HUES48 (cell line): ENCODE results near the gene SPATA33.

Experiments used
- H3K27ac ChIP-seq: one replicate; pipeline ENCODE4 v1.7.0; 2013; ENCODE audit warnings: low read depth, low read length, inconsistent platforms
- H3K27me3 ChIP-seq: 2 replicates; pipeline ENCODE4 v1.6.1; 2013; ENCODE audit warnings: mild to moderate bottlenecking, low read length; ENCODE audit not compliant: control insufficient read depth, insufficient read depth
- H3K36me3 ChIP-seq: 2 replicates; pipeline ENCODE4 v1.6.1; 2013; ENCODE audit warnings: low read length; ENCODE audit not compliant: control insufficient read depth, insufficient read depth
- H3K4me1 ChIP-seq: 2 replicates; pipeline ENCODE4 v1.6.1; 2013; ENCODE audit warnings: mild to moderate bottlenecking, low read length; ENCODE audit not compliant: control insufficient read depth, insufficient read depth
- H3K4me3 ChIP-seq: 2 replicates; pipeline ENCODE4 v1.5.1; 2013; ENCODE audit warnings: mild to moderate bottlenecking, low read depth, low read length
- H3K9ac ChIP-seq: 2 replicates; pipeline ENCODE4 v1.6.1; 2013; ENCODE audit warnings: mild to moderate bottlenecking, low read depth, low read length, moderate library complexity
- H3K9me3 ChIP-seq: 2 replicates; pipeline ENCODE4 v1.6.1; 2013; ENCODE audit warnings: low read length; ENCODE audit not compliant: control insufficient read depth, insufficient read depth

SPATA33 gene

DNA sequence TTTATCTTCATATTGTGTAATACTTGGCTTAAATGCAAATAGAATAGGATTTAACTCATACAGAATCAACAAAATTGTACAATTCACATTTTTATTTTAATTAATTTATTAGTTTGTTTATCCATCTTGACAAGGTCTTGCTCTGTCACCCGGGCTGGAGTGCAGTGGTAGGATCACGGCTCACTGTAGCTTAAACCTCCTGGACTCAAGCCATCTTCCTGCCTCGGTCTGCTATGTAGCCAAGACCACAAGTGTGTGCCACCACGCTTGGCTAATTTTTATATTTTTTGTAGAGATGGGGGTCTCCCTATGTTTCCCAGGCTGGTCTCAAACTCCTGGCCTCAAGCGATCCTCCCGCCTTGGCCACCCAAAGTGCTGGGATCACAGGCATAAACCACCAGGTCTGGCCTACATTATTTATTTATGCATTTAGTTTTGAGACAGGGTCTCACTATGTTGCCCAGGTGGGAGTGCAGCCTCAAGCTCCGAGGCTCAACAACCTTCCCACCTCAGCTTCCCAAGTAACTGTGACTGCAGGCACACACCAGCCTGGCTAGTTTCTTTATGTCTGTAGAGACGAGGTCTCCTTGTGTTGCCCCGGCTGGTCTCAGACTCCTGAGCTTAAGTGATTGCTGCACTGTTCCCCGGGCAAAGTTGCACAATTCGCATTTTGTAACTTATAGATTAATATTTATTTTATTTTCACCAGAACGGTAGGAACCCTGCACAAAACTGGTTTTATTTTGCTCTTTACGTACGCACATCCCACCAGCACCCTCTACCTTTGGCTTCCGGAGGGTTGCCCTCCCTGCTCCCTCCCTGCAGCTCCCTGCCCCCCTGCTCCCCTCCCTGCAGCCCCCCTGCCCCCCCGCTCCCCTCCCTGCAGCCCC lies 39.3 kb upstream of the SPATA33 start:
- Histone ChIP-seq H3K27me3 (peaks cover 1% of the 10 kb centered on the region; the same call in 1 of the 2 replicates), H3K9ac (no peak overlapping the region), H3K4me3 (no peak overlapping the region), H3K9me3 (no peaks in the 10 kb centered on the region), H3K27ac (no peak overlapping the region), H3K4me1 (peaks cover 7% of the 10 kb centered on the region; the same call in 1 of the 2 replicates), H3K36me3 (no peaks in the 10 kb centered on the region)

DNA sequence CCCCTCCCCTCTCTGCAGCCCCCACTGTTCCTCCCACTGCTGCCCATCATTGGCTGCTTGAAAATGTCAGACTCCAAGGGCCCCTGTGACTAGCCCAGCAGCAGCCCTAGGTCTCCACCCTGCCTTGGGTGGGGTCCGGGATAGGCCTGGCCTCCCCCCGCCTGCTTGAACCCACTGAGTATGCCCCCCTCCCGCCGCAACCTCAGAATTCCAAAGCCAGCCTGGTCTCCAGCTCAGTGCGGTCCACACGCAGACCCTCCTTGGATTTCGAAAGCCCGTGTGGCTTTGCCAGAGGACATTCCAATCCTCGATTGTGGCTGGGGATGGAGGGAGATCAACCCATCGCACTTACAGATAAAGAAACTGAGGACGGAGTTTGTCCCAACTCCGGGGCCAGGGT lies 37.8 kb upstream of the SPATA33 start:
- Histone ChIP-seq H3K4me1 (peaks cover 7% of the 10 kb centered on the region; the same call in 1 of the 2 replicates), H3K4me3 (no peak overlapping the region), H3K9me3 (no peaks in the 10 kb centered on the region), H3K27ac (no peak overlapping the region), H3K36me3 (no peaks in the 10 kb centered on the region), H3K27me3 (peaks cover 9% of the 10 kb centered on the region), H3K9ac (no peak overlapping the region)

DNA sequence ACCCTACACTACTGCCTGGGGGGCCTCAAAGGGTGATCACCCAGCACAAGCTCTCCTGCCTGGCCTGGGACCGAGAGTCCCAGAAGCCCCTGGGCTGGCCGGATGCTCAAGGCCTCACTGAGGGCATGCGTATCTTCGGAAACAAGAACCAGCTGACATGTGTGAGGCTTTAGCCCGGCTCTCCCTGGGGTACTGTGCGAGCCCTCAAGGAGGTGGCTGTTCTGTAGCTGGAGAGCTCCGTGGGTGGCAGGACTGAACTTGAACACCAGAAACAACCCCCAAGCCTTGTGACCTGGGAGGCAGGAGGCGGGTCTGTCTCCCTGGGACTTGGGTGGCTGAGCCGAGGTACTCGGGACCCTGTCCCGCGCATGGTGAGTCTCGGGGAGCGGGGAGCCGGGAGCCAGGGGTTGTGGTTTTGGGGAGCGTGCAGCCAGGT lies 37.2 kb upstream of the SPATA33 start:
- Histone ChIP-seq H3K27ac (no peak overlapping the region), H3K4me3 (no peak overlapping the region), H3K9me3 (no peaks in the 10 kb centered on the region), H3K4me1 (peaks cover 7% of the 10 kb centered on the region; the same call in 1 of the 2 replicates), H3K36me3 (no peaks in the 10 kb centered on the region), H3K9ac (no peak overlapping the region), H3K27me3 (peaks cover 9% of the 10 kb centered on the region)

DNA sequence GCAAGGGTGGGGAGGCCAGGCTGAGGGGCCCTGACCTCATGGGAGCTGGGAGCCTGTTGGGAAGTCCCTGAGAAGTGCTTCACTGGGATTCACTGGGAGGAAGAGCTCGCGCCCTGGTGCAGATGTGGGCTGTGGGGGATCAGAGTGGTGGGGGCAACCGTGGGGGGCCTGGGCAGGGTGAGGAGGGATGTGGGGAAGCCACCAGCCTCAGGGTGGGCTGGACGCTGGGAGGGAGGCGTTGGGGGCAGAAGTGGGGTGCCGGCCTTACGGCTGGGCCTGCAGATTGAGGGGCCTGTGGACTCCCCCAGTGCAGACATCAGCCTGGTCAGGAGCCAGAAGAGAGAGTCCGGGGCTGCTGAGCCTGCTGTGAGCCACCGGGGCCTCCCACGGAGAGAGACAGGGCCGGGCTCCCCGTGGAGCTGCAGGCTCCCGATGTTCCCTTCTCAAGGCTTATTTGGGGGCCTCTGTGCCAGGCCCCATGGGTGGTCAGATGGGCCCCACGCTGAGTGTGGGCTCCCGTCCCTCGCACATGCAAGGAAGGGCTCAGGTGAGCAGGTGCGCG lies 36.4 kb upstream of the SPATA33 start:
- no peaks in the 10 kb centered on the region for H3K9me3 ChIP-seq
- H3K9ac ChIP-seq = no peak overlapping the region
- H3K36me3 ChIP-seq = no peaks in the 10 kb centered on the region
- H3K27me3 ChIP-seq = peaks cover 9% of the 10 kb centered on the region
- no peak overlapping the region for H3K4me3 ChIP-seq
- H3K4me1 ChIP-seq = peaks cover 7% of the 10 kb centered on the region; the same call in 1 of the 2 replicates
- no peak overlapping the region for H3K27ac ChIP-seq

DNA sequence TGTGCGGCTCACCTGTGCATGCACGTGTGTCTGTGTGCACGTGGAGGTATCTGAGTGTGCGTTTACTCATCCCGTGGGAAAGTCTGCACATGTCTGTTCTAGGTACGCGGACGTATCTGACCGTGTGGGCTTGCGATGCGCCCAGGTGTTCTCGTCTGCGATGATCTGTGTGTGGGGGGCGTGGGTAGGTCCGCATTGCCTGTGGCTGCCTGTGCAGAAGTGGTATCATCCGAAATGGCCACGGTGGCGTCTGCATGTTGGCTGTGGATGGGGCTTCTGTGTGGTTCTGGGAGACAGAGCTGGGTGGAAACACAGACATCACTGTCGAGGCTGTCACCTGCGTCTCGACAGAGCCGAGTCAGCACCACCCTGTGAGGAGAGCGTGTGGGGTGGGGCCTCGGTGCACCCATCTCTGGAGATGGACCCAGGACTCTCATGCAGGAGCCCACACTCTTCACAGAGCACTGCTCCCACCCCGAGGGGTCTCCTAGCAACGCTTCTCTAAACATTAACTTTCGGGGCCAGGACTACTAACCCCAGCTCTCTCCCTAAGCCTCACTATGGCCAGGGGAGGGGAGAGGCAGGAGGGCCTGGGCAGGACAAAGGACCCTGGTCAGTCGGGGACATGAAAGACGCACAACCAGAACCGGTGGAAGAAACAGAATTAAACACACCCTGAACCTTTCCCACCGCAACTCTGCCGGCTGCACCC lies 35.8 kb upstream of the SPATA33 start:
- H3K36me3 ChIP-seq = no peaks in the 10 kb centered on the region
- no peak overlapping the region for H3K9ac ChIP-seq
- H3K4me3 ChIP-seq = no peak overlapping the region
- H3K27me3 ChIP-seq = peaks cover 9% of the 10 kb centered on the region
- H3K9me3 ChIP-seq = no peaks in the 10 kb centered on the region
- H3K27ac ChIP-seq = no peak overlapping the region
- H3K4me1 ChIP-seq = peaks cover 7% of the 10 kb centered on the region; the same call in 1 of the 2 replicates

DNA sequence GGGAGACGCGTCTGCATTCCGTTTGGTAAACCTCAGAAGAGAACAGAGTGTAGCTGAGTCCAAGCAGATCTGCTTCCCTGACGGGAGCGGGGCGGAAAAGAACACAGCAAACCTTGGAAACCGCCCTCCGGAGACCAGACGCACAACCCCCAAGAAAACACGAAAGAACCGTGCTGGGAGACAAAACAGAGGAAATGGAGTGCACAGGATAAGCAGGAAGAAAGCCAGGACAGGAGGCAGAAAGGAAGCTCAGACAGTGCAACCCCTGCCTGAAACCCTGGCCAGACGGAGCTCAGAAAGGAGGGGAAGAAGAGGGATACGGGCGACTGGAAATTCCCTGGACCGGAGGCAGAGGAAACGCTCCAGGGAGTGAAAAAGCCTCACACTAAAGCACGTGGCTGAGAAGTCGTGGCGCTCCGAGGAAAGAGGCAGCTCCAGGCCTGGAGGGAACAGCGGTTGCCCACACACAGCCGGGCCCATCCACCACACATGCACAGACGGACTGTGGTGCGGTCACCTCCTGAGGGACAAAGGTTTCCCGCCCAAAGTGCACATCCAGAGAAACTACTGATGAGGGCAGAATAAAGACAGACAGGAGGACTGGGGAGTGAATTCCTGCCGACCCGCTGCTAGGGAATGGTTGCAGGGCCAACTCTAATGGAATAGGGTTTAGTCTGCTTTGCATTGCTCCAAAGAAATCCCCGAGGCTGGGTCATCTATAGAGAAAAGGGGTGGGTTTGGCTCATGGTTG lies 34.0 kb upstream of the SPATA33 start:
- no peak overlapping the region for H3K4me3 ChIP-seq
- H3K27me3 ChIP-seq = peaks cover 9% of the 10 kb centered on the region
- H3K9me3 ChIP-seq = no peaks in the 10 kb centered on the region
- no peaks in the 10 kb centered on the region for H3K36me3 ChIP-seq
- H3K27ac ChIP-seq = no peak overlapping the region
- no peak overlapping the region for H3K9ac ChIP-seq
- H3K4me1 ChIP-seq = peaks cover 7% of the 10 kb centered on the region; the same call in 1 of the 2 replicates

DNA sequence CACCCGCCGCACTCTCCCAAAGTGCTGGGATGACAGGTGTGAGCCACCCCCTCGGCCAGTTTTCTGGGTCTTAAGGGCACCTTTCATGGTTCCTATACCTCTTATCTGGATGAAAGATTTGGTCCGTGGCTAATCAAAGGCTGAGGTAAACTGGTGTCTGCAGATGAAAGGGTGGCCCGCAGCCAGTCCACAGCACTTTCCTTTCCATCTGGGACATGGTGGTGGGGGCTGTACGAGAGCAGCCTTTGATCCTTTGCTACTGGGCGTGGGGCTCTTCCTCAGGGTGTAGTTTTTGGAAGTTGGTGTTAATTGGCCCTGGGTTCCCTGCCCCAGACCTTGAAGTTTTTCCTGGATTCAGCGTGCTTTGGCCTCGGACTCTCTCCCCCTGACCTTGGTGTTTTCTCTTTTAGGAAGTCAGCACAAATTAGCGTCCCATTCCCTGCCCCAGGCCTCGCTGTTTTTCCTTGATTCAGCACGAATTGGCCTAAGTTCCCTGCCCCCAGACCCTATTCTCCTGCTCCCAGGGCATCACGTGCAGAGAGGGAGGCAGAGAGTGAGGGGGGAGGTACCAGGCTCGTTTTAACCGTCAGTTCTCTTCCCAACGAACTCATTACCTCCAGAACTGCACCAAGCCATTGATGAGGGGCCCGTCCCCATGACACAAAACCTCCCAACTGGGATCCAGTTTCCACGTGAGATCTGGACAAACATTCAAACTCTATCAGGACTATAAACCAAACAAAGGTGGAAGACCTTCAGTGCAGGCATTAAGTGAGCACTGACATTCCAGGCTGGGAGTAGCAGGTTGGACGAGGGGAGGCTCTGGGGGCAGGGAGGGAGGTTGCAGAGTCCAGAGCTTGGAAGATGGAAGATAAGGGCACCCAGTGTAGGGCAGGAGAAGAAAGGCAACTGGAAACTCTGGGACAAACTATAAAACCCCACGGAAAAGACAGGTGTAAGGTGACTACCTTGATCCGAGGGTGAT lies 32.6 kb upstream of the SPATA33 start:
- no peak overlapping the region for H3K9ac ChIP-seq
- peaks cover 4% of the 10 kb centered on the region; the same call in 1 of the 2 replicates for H3K4me1 ChIP-seq
- no peak overlapping the region for H3K27ac ChIP-seq
- H3K4me3 ChIP-seq = no peak overlapping the region
- no peaks in the 10 kb centered on the region for H3K9me3 ChIP-seq
- H3K36me3 ChIP-seq = no peaks in the 10 kb centered on the region
- peaks cover 9% of the 10 kb centered on the region for H3K27me3 ChIP-seq

DNA sequence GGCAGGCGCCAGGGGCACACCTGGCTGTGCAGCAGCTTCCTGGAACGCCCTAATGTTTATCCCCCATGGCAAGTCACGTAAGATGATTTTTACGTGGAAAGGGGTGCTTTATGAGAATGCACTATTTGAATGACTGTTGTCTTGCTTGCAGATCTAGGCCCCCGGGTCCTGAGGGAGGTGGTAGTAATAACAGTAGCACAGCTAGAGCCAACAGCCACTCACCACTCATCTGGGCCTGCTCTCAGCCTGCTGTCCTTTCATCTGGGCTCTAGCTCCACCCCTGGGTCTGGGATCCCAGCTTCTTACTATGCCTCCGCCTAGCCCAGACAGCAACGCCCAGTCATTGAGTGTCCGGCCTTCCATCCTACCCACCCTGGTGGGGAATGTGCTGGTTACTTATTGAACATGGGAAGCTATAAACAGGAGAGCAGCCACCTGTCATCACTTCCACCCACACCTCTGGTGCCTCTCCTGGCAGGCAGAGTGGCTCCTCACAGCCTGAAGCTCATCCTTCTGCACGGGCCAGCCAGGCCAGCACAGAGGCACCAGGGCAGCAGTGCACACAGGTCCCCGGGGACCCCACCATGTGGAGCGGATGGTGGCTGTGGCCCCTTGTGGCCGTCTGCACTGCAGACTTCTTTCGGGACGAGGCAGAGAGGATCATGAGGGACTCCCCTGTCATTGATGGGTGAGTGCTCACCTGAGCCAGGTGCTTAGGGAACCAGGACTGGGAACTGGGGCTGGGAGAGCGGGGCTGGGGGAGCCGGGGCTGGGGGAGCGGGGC lies 27.6 kb upstream of the SPATA33 start:
- Histone ChIP-seq H3K27me3 (no peaks in the 10 kb centered on the region), H3K4me3 (no peak overlapping the region), H3K9ac (no peak overlapping the region), H3K9me3 (no peaks in the 10 kb centered on the region), H3K4me1 (no peaks in the 10 kb centered on the region; the same call in 1 of the 2 replicates), H3K27ac (no peak overlapping the region), H3K36me3 (no peaks in the 10 kb centered on the region)

DNA sequence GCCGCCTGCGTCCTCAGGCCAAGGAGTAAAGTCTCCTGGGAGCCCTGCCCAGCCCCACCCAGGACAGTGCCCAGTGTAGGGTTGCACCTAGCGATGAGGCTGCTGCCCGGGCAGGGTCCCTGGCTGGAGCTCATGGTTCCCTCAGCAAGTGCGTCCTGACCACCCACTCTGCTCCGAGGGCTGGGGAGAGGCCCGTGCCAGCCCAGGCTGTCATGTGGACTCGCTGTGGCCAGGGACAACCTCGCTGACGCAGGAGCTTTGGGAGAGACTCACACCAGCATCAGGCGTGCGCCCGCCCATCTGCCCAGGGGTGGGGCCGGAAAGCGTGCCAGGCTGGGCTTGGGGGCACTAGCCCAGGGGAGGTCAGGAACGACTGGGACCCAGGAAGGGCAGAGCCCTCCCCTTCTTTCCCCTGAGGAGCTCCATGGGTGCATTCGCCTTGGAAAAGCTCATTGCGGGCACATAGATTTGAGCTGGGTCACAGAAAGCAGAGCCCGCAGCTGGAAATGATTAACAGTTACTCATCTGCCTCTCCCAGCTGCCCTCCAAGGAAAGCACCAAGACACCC lies 24.5 kb upstream of the SPATA33 start:
- Histone ChIP-seq H3K36me3 (no peaks in the 10 kb centered on the region), H3K4me1 (no peaks in the 10 kb centered on the region), H3K27ac (no peak overlapping the region), H3K4me3 (no peak overlapping the region), H3K9me3 (no peaks in the 10 kb centered on the region), H3K27me3 (no peaks in the 10 kb centered on the region), H3K9ac (no peak overlapping the region)
